Activated gamma-delta T cell treated with Interleukin-2 at 50 U/mL for 16 hours (primary cell): ENCODE measurements around the gene EXOC3L1.

Source experiments
- DNase-seq: peaks from one replicate; pipeline ENCODE4 v3.0.0-alpha.2; 2020

Gene EXOC3L1

GRCh38 chr16:67180166-67180565 is 9.8 kb downstream of the EXOC3L1 start:
- no peak for DNase-seq

GRCh38 chr16:67179421-67180080 is 10.4 kb downstream of the EXOC3L1 start:
- DNase-seq: no peak

GRCh38 chr16:67177743-67178699 is 11.9 kb downstream of the EXOC3L1 start:
- DNase-seq: no peak

GRCh38 chr16:67176662-67177061 is 13.3 kb downstream of the EXOC3L1 start:
- DNase-seq: no peak

- no peak for DNase-seq
These were observed 15.2 kb downstream of the EXOC3L1 start for GRCh38 chr16:67174706-67175231.

GRCh38 chr16:67173808-67174705 is 15.9 kb downstream of the EXOC3L1 start:
- DNase-seq: peak; percentile 59

GRCh38 chr16:67173323-67173722 is 16.6 kb downstream of the EXOC3L1 start:
- DNase-seq: no peak

- DNase-seq: no peak
These were observed 18.8 kb downstream of the EXOC3L1 start for GRCh38 chr16:67170949-67171649.

GRCh38 chr16:67170168-67170948 is 19.6 kb downstream of the EXOC3L1 start, which contains the start of gene NOL3:
NOL3 (plus strand) TSS chr16:67170538.
- no peak for DNase-seq

GRCh38 chr16:67169642-67170167 is 20.2 kb downstream of the EXOC3L1 start:
- DNase-seq: no peak

- DNase-seq: no peak
These were observed 20.9 kb downstream of the EXOC3L1 start for GRCh38 chr16:67169011-67169451.

- no peak for DNase-seq
These were observed 22.3 kb downstream of the EXOC3L1 start for GRCh38 chr16:67167588-67167987.

GRCh38 chr16:67166598-67167168 is 23.3 kb downstream of the EXOC3L1 start:
- DNase-seq: no peak

- no peak for DNase-seq
These were observed 23.8 kb downstream of the EXOC3L1 start for GRCh38 chr16:67166110-67166547.

GRCh38 chr16:67165121-67166078 is 24.5 kb downstream of the EXOC3L1 start:
- DNase-seq: no peak

GRCh38 chr16:67164599-67165061 is 25.3 kb downstream of the EXOC3L1 start, which contains the start of gene HSF4:
HSF4 (plus strand) TSS chr16:67164745; CDS start chr16:67164812, 67 bp downstream.
- no peak for DNase-seq

GRCh38 chr16:67163999-67164558 is 25.9 kb downstream of the EXOC3L1 start:
- DNase-seq: no peak
